A549 (cell line): ENCODE measurements around the gene HARS1. TPM values are rescaled to one million over a fixed set of nuclear protein-coding genes. Genes with fewer than 3 reads are reported as not detected.

Source experiments
- ATAC-seq, 2 experiments: fragments of 200-7000 bp in 1 of 2; fragments of >200 bp in 1 of 2; cut with Nextera tagmentation in 1 of 2; cut with Tn5 transposase in 1 of 2; 3 replicates each; pipeline versions ENCODE4 v1.8.0 to v1.9.1; 2018 to 2020; ENCODE audit warnings: mild to moderate bottlenecking in 1 of 2, moderate library complexity in 1 of 2
- CTCF ChIA-PET: fragments of 300-600 bp; sonication (Branson Sonifier 250); formaldehyde crosslinking; extraction: SDS; loops from one replicate; lab custom pipeline; 2021; ENCODE audit warnings: antibody characterized with exemption, inconsistent platforms; lab: Yijun Ruan, JAX
- POLR2A ChIA-PET: fragments of 350-600 bp; formaldehyde crosslinking; extraction: SDS; loops from one replicate; lab custom pipeline; 2021; ENCODE audit warnings: antibody characterized with exemption, inconsistent platforms; lab: Yijun Ruan, JAX
- DNase-seq, 2 experiments: peaks; one replicate each; pipeline versions ENCODE4 v3.0.0 to v3.0.0-alpha.2; 2011 to 2016; ENCODE audit warnings: low read depth in 1 of 2, low spot score in 1 of 2
- FAIRE-seq: peaks from 2 replicates; lab custom pipeline; 2011; peaks lifted over from hg19 to GRCh38; lab: Jason Lieb, UNC
- H3K27ac ChIP-seq, 2 experiments: fragments of >200 bp; sonication (Bioruptor Twin); formaldehyde crosslinking; 3 replicates each; pipeline ENCODE4 v1.5.1; 2016 to 2017
- H3K4me1 ChIP-seq: fragments of >200 bp; sonication (Bioruptor Twin); formaldehyde crosslinking; 3 replicates; pipeline ENCODE4 v1.6.1; 2016
- H3K4me2 ChIP-seq: fragments of >200 bp; sonication (Bioruptor Twin); formaldehyde crosslinking; 3 replicates; pipeline ENCODE4 v1.6.1; 2016
- H3K4me3 ChIP-seq: fragments of >200 bp; sonication (Bioruptor Twin); formaldehyde crosslinking; 3 replicates; pipeline ENCODE4 v1.5.1; 2016
- H3K9me3 ChIP-seq: fragments of >200 bp; sonication (Bioruptor Twin); formaldehyde crosslinking; 3 replicates; pipeline ENCODE4 v1.6.1; 2016
- BCL3 ChIP-seq: fragments of >200 bp; sonication (Bioruptor Twin); formaldehyde crosslinking; IDR thresholded peaks from 3 replicates; pipeline ENCODE4 v1.6.1; 2016
- BHLHE40 ChIP-seq: IDR thresholded peaks from 2 replicates; pipeline ENCODE4 v1.6.1; 2012; ENCODE audit warnings: low read depth, low read length, inconsistent platforms
- CBX8 ChIP-seq: fragments of 200-600 bp; sonication (generic); IDR thresholded peaks from 2 replicates; pipeline ENCODE4 v1.6.1; 2016
- CHD2 ChIP-seq: fragments of 150-350 bp; IDR thresholded peaks from 2 replicates; pipeline ENCODE4 v1.6.1; 2014; ENCODE audit warnings: low read length; ENCODE audit not compliant: partially characterized antibody
- E2F6 ChIP-seq: IDR thresholded peaks from 2 replicates; pipeline ENCODE4 v1.6.1; 2012; ENCODE audit warnings: low read depth, borderline replicate concordance
- EHF ChIP-seq: fragments of 250-450 bp; sonication (Bioruptor Pico); IDR thresholded peaks from 2 replicates; pipeline ENCODE4 v1.5.0; 2020; ENCODE audit warnings: mild to moderate bottlenecking
- EP300 ChIP-seq, 2 experiments: fragments of >200 bp; sonication (Bioruptor Twin); formaldehyde crosslinking; IDR thresholded peaks; 2 replicates in 1 of 2; 3 replicates in 1 of 2; pipeline ENCODE4 v1.6.1; 2016 to 2017
- ESRRA ChIP-seq: fragments of 150-350 bp; IDR thresholded peaks from 2 replicates; pipeline ENCODE4 v1.6.1; 2014; ENCODE audit warnings: mild to moderate bottlenecking, low read length, borderline replicate concordance
- FOSB ChIP-seq: fragments of 250-450 bp; sonication (Bioruptor Pico); IDR thresholded peaks from 2 replicates; pipeline ENCODE4 v1.5.0; 2020; ENCODE audit warnings: mild to moderate bottlenecking, moderate library complexity
- FOSL2 ChIP-seq, 2 experiments: fragments of 450-650 bp in 1 of 2; fragments of >200 bp in 1 of 2; sonication (Bioruptor Twin) in 1 of 2; formaldehyde crosslinking; IDR thresholded peaks; 2 replicates each; pipeline versions ENCODE4 v1.5.0 to v1.6.1; 2016 to 2020; ENCODE audit warnings: mild to moderate bottlenecking in 1 of 2, moderate library complexity in 1 of 2
- GATA3 ChIP-seq: IDR thresholded peaks from 2 replicates; pipeline ENCODE4 v1.6.1; 2012; ENCODE audit warnings: borderline replicate concordance
- HMGXB4 ChIP-seq: fragments of 250-450 bp; sonication (Bioruptor Pico); IDR thresholded peaks from 2 replicates; pipeline ENCODE4 v1.5.0; 2021; ENCODE audit warnings: mild to moderate bottlenecking, moderate library complexity, borderline replicate concordance
- HOXA7 ChIP-seq: fragments of 250-450 bp; sonication (Bioruptor Pico); IDR thresholded peaks from 2 replicates; pipeline ENCODE4 v1.5.0; 2020; ENCODE audit warnings: mild to moderate bottlenecking, moderate library complexity
- HOXB13 ChIP-seq: fragments of 250-450 bp; sonication (Bioruptor Pico); IDR thresholded peaks from 2 replicates; pipeline ENCODE4 v1.5.0; 2020; ENCODE audit warnings: low read depth, mild to moderate bottlenecking, moderate library complexity
- JUN ChIP-seq, 2 experiments: fragments of >200 bp; sonication (Bioruptor Twin); formaldehyde crosslinking; IDR thresholded peaks; 2 replicates in 1 of 2; 3 replicates in 1 of 2; pipeline ENCODE4 v1.6.1; 2016 to 2017
- KDM1A ChIP-seq: fragments of 200-600 bp; sonication (generic); IDR thresholded peaks from 2 replicates; pipeline ENCODE4 v1.6.1; 2016; ENCODE audit warnings: low read depth, mild to moderate bottlenecking
- MYC ChIP-seq: IDR thresholded peaks from 2 replicates; pipeline ENCODE4 v1.6.1; 2012; ENCODE audit warnings: mild to moderate bottlenecking, inconsistent platforms, low read length, improper control_type of control experiment, borderline replicate concordance
- NFE2L2 ChIP-seq: fragments of 150-350 bp; conservative IDR thresholded peaks from 2 replicates; pipeline ENCODE4 v1.6.1; 2014; ENCODE audit warnings: low read length
- NPAS2 ChIP-seq: fragments of 250-450 bp; sonication (Bioruptor Pico); IDR thresholded peaks from 2 replicates; pipeline ENCODE4 v1.8.0; 2022; ENCODE audit warnings: mild to moderate bottlenecking, moderate library complexity, borderline replicate concordance
- NR3C1 ChIP-seq: fragments of >200 bp; sonication (Bioruptor Twin); formaldehyde crosslinking; IDR thresholded peaks from 3 replicates; pipeline ENCODE4 v1.6.1; 2017
- PHF8 ChIP-seq: fragments of 200-600 bp; sonication (generic); IDR thresholded peaks from 2 replicates; pipeline ENCODE4 v1.6.1; 2016; ENCODE audit warnings: low read depth, mild to moderate bottlenecking, antibody characterized with exemption, moderate library complexity, borderline replicate concordance
- POLR2A ChIP-seq: IDR thresholded peaks from 2 replicates; pipeline ENCODE4 v1.6.1; 2012; ENCODE audit warnings: mild to moderate bottlenecking, low read length
- POLR2AphosphoS2 ChIP-seq: conservative IDR thresholded peaks from 2 replicates; pipeline ENCODE4 v1.6.1; 2012; ENCODE audit warnings: low read length, improper control_type of control experiment, inconsistent platforms
- RAD21 ChIP-seq, 2 experiments: fragments of >200 bp in 1 of 2; sonication (Bioruptor Twin) in 1 of 2; formaldehyde crosslinking in 1 of 2; IDR thresholded peaks in 1 of 2; conservative IDR thresholded peaks in 1 of 2; 2 replicates in 1 of 2; 3 replicates in 1 of 2; pipeline ENCODE4 v1.6.1; 2012 to 2018; ENCODE audit warnings: inconsistent platforms in 1 of 2
- SMC3 ChIP-seq: fragments of >200 bp; sonication (Bioruptor Twin); formaldehyde crosslinking; IDR thresholded peaks from 3 replicates; pipeline ENCODE4 v1.6.1; 2018; ENCODE audit warnings: inconsistent platforms
- TFCP2L1 ChIP-seq: fragments of 250-450 bp; sonication (Bioruptor Pico); IDR thresholded peaks from 2 replicates; pipeline ENCODE4 v1.5.0; 2021; ENCODE audit warnings: mild to moderate bottlenecking
- TP53 ChIP-seq: fragments of 250-450 bp; sonication (Bioruptor Pico); IDR thresholded peaks from 2 replicates; pipeline ENCODE4 v1.5.0; 2021; ENCODE audit warnings: mild to moderate bottlenecking, moderate library complexity
- ZC3H11A ChIP-seq: fragments of 450-650 bp; IDR thresholded peaks from 2 replicates; pipeline ENCODE4 v1.6.1; 2014; ENCODE audit warnings: antibody characterized with exemption, mild to moderate bottlenecking
- ZFP36 ChIP-seq: fragments of 450-650 bp; IDR thresholded peaks from 2 replicates; pipeline ENCODE4 v1.6.1; 2014; ENCODE audit warnings: borderline replicate concordance; ENCODE audit not compliant: partially characterized antibody
- ZNF302 ChIP-seq: fragments of 250-450 bp; sonication (Bioruptor Pico); IDR thresholded peaks from 2 replicates; pipeline ENCODE4 v1.9.0; 2021; ENCODE audit warnings: inconsistent platforms, mild to moderate bottlenecking, moderate library complexity
- ZSCAN20 ChIP-seq: fragments of 250-450 bp; sonication (Bioruptor Pico); IDR thresholded peaks from 2 replicates; pipeline ENCODE4 v1.8.0; 2022; ENCODE audit warnings: mild to moderate bottlenecking, moderate library complexity
- WGBS: methylation state at CpG from one replicate; pipeline ENCODE4 v1.1.6; 2017; ENCODE audit errors: missing lambda C conversion rate; 5-methylcytosine and 5-hydroxymethylcytosine counted together
- polyA minus RNA-seq: library from RNA; depleted of rRNA, polyadenylated mRNA; stranded (reverse); fragments of >200 nt; gene quantifications from 2 replicates; pipeline ENCODE4 v1.2.3, GENCODE V29; 2011; rRNA and poly(A)+ RNA removed
- polyA plus RNA-seq, 4 experiments: library from polyadenylated mRNA; depleted of rRNA in 3 of 4; stranded (reverse); fragments of >200 nt; fragmentation: RNase III in 1 of 4; extraction: RNeasy Plus Mini Kit Qiagen cat#74134 plus additional on column Dnase treatment in 1 of 4; gene quantifications; 2 replicates in 3 of 4; 3 replicates in 1 of 4; pipeline ENCODE4 v1.2.3, GENCODE V29; 2011 to 2017
- TF ChIP-seq, protein P1 (sequence below): IDR thresholded peaks from 2 replicates; pipeline ENCODE4 v1.6.1; 2012
- TF ChIP-seq, protein P2 (sequence below): fragments of 450-650 bp; IDR thresholded peaks from 2 replicates; pipeline ENCODE4 v1.6.1; 2014; ENCODE audit warnings: antibody characterized with exemption
- TF ChIP-seq, protein P3 (sequence below): fragments of 250-450 bp; sonication (Bioruptor Pico); IDR thresholded peaks from 2 replicates; pipeline ENCODE4 v1.5.0; 2020; ENCODE audit warnings: low read depth, mild to moderate bottlenecking, moderate library complexity

HARS1 gene
- polyA plus RNA-seq (2011; rRNA removed) (73.0 and 80.5 TPM in 2 replicates), polyA plus RNA-seq (2017; fragmentation: RNase III; extraction: RNeasy Plus Mini Kit Qiagen cat#74134 plus additional on column Dnase treatment) (84.4 to 93.7 TPM (median 87.1 TPM) in 3 replicates), polyA minus RNA-seq (46.6 and 51.3 TPM in 2 replicates)
- 68.3 and 73.2 TPM in 2 replicates for polyA plus RNA-seq (2012; cell fraction: cytosol; rRNA removed)
- 64.6 and 97.1 TPM in 2 replicates for polyA plus RNA-seq (2012; cell fraction: nucleus; rRNA removed)

GRCh38 chr5:140690941-140691924, at the start of gene HARS1, which contains the start of gene HARS2:
Gene HARS1, minus strand, starts transcription at chr5:140691370. Its CDS starts 66 bp downstream, at chr5:140691304.
Gene HARS2, plus strand, starts transcription at chr5:140691455. Its CDS starts 194 bp downstream, at chr5:140691649.
- H3K4me3 ChIP-seq = peak within 1 kb of the TSS; percentile 81
- H3K27ac ChIP-seq = peak within 1 kb of the TSS; percentile 90 to 91
- under 1% methylated on average over 35 of the region's 61 CpGs for WGBS
- no peak for FAIRE-seq
- ChIA-PET CTCF (interaction anchor here (0.6 to 1.5 kb wide), 9 partner anchors 11 to 318 kb away, joined by 3 to 6 read pairs (median 3); partner anchors contain the start of genes DND1 and TMCO6), POLR2A (interaction anchor here (0.6 to 2.0 kb wide), 14 partner anchors 9 to 345 kb away, joined by 3 to 27 read pairs (median 4); partner anchors contain the start of genes ANKHD1, HBEGF, IK and NDUFA2)
- H3K4me2 ChIP-seq = peak within 1 kb of the TSS; percentile 95
- H3K4me1 ChIP-seq = peaks cover 17% of the 10 kb centered on the region
- H3K9me3 ChIP-seq = no peaks in the 10 kb centered on the region
- DNase-seq = peak; percentile 97 to 98
- peak; percentile 98 to 99 for ATAC-seq
- TF ChIP-seq CBX8 = no peak
- TF ChIP-seq HOXA7 (CRISPR knock-in tag) = no peak
- no peak for TF ChIP-seq NPAS2 (CRISPR knock-in tag)
- peak; percentile 89 to 90; a peak in 4 of 5 replicates for TF ChIP-seq JUN (IDR thresholded peaks at IDR 0.05)
- peak; percentile 93 for TF ChIP-seq POLR2A
- TF ChIP-seq NFE2L2 = no peak
- peak; percentile 40; the same call in 1 of the 2 replicates for TF ChIP-seq E2F6
- no peak for TF ChIP-seq EHF (CRISPR knock-in tag)
- no peak for TF ChIP-seq ESRRA
- no peak for TF ChIP-seq NR3C1
- TF ChIP-seq ZSCAN20 (CRISPR knock-in tag) = no peak
- TF ChIP-seq FOSB (CRISPR knock-in tag) = no peak
- TF ChIP-seq EP300 (IDR thresholded peaks at IDR 0.05) = no peak
- TF ChIP-seq ZFP36 = no peak
- peak; percentile 56; the same call in 1 of the 2 replicates for TF ChIP-seq PHF8
- TF ChIP-seq POLR2AphosphoS2 = no peak
- no peak for TF ChIP-seq TFCP2L1 (CRISPR knock-in tag)
- no peak for TF ChIP-seq HMGXB4 (CRISPR knock-in tag)
- TF ChIP-seq KDM1A = no peak
- no peak for TF ChIP-seq TP53 (CRISPR knock-in tag)
- peak; percentile 91; the same call in 2 of the 3 replicates for TF ChIP-seq BCL3
- peak in 1 of 2 experiments; percentile 28; a peak in 1 of 5 replicates for TF ChIP-seq RAD21 (conservative IDR thresholded peaks at IDR 0.05 in 1 of 2, IDR thresholded peaks at IDR 0.05 in 1 of 2)
- 0 out of 2 replicates have a peak, but pooled peaks have one; percentile 33 for TF ChIP-seq BHLHE40
- 0 out of 3 replicates have a peak, but pooled peaks have one; percentile 22 for TF ChIP-seq SMC3
- TF ChIP-seq, protein P1, sequence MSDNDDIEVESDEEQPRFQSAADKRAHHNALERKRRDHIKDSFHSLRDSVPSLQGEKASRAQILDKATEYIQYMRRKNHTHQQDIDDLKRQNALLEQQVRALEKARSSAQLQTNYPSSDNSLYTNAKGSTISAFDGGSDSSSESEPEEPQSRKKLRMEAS = peak; percentile 78
- TF ChIP-seq HOXB13 = no peak
- TF ChIP-seq ZNF302 (CRISPR knock-in tag) = no peak
- TF ChIP-seq CHD2 = no peak
- TF ChIP-seq GATA3 = no peak
- TF ChIP-seq, protein P2, sequence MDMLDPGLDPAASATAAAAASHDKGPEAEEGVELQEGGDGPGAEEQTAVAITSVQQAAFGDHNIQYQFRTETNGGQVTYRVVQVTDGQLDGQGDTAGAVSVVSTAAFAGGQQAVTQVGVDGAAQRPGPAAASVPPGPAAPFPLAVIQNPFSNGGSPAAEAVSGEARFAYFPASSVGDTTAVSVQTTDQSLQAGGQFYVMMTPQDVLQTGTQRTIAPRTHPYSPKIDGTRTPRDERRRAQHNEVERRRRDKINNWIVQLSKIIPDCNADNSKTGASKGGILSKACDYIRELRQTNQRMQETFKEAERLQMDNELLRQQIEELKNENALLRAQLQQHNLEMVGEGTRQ = no peak
- TF ChIP-seq, protein P3, sequence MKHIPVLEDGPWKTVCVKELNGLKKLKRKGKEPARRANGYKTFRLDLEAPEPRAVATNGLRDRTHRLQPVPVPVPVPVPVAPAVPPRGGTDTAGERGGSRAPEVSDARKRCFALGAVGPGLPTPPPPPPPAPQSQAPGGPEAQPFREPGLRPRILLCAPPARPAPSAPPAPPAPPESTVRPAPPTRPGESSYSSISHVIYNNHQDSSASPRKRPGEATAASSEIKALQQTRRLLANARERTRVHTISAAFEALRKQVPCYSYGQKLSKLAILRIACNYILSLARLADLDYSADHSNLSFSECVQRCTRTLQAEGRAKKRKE (CRISPR knock-in tag) = no peak
- no peak for TF ChIP-seq ZC3H11A
- TF ChIP-seq FOSL2 (IDR thresholded peaks at IDR 0.05) = no peak
- no peak for TF ChIP-seq FOSL2 (CRISPR knock-in tag; IDR thresholded peaks at IDR 0.05)
- TF ChIP-seq MYC = peak; percentile 73
